Heart left ventricle (tissue), 13 donors: ENCODE measurements around the gene SLC5A4.

Experiments used
- POLR2A ChIP-seq, 2 donors: fragments of 450-650 bp; IDR thresholded peaks; one replicate each; pipeline ENCODE4 v1.6.1; 2017; ENCODE audit warnings: antibody characterized with exemption in 2 of 2, mild to moderate bottlenecking in 2 of 2, moderate library complexity in 2 of 2
- TF ChIP-seq, protein P1 (sequence below), 12 donors: fragments of 200-600 bp; sonication (generic) in 4 of 12; IDR thresholded peaks; one replicate each; pipeline versions ENCODE4 v1.5.0 to v1.8.0; 2018 to 2022; ENCODE audit warnings: antibody characterized with exemption in 12 of 12, mild to moderate bottlenecking in 5 of 12
- donor health status: ischemic (EF 13 %, LVEDD 7.1; RV severe dilation, severe dysfunction).
- donor health status: DM: no; HTN: yes; CAD: no.
- donor health status: DM: no; HTN: no; CAD: no.
- donor health status: ischemic (EF 25% LVEDD 6.9; RV normal size, moderate dysfunction).
- donor health status: ischemic (EF 25% LVEDD 5.7; RV mildly dilated, moderate dysfunction).
- donor health status: ischemic (EF 35%, LVEDD 5.7; RV mildly dilated, moderate dysfunction).
- donor health status: nonischemic (EF 11% LVEDD 7.7; RV severe dilation, severe dysfunction).
- donor health status: DM: yes; HTN: yes; CAD: no.
- donor health status: PGD.
- donor health status: ischemic (EF 29% LVEDD 5.4; RV normal size, mild dysfunction).
- donor health status: nonischemic (EF 23%, LVEDD 6.1; RV moderate dilation, normal function).

GRCh38 chr22:32200752-32201151 is 54.4 kb downstream of the SLC5A4 start:
- TF ChIP-seq, protein P1, sequence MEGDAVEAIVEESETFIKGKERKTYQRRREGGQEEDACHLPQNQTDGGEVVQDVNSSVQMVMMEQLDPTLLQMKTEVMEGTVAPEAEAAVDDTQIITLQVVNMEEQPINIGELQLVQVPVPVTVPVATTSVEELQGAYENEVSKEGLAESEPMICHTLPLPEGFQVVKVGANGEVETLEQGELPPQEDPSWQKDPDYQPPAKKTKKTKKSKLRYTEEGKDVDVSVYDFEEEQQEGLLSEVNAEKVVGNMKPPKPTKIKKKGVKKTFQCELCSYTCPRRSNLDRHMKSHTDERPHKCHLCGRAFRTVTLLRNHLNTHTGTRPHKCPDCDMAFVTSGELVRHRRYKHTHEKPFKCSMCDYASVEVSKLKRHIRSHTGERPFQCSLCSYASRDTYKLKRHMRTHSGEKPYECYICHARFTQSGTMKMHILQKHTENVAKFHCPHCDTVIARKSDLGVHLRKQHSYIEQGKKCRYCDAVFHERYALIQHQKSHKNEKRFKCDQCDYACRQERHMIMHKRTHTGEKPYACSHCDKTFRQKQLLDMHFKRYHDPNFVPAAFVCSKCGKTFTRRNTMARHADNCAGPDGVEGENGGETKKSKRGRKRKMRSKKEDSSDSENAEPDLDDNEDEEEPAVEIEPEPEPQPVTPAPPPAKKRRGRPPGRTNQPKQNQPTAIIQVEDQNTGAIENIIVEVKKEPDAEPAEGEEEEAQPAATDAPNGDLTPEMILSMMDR (IDR thresholded peaks at IDR 0.05) = no peak
- TF ChIP-seq POLR2A (IDR thresholded peaks at IDR 0.05) = no peak
